Measurements from ENCODE around the gene FBLL1. TPM values are rescaled to one million over a fixed set of nuclear protein-coding genes. Genes with fewer than 3 reads are reported as not detected.

The FBLL1 gene
- polyA plus RNA-seq, 2 donors: 0.09 TPM; not detected in 1

DNA sequence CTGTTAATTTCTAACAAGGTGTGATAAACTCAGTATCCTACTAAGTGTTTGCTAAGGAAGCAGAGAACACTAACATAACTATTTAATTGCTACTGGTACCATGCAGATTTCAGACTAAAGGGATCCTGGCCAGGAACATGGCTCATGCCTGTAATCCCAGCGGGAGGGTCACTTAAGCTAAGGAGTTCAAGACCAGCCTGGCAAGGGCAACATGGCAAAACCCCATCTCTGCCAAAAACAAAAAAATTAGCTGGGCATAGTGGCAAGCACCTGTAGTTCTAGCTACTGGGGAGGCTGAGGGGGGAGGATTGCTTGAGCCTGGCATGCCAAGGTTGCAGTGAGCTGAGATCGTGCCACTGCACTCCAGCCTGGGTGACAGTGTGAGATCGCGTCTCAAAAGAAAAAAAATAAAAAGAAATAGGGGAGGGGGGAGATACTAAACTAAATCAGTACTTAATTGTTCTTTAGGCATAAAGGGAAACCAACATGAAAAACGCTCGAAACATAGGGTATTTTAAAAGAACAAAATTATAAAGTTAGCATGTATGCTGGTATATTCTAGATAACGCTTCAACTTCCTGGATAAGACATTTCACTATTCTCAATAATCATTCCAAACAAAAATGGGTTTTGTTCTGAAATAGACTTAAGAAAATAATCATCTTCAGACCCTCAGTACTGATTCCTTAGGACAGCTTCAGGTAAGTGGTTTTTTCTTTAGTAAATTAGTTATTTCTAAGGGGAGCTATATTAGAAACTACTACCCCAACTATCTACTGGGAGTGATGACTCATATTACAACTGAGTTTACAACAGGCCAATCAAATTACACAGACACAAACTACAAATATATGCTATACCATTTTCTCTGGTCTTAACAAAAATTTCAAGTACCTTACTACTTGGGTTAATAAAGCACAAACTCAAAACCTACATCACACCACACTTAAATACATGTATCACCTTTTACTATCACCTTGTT is 46.6 kb downstream of the FBLL1 start:
- no peaks in the 10 kb centered on the region for H3K27me3 ChIP-seq (ENCODE audit: control insufficient read depth in 1 of 2, insufficient read depth in 2 of 2, low read length in 2 of 2)
- no peak overlapping the region for H3K4me3 ChIP-seq (ENCODE audit: low read depth in 1 of 2, low read length in 2 of 2)
- no peaks in the 10 kb centered on the region for H3K36me3 ChIP-seq (ENCODE audit: control insufficient read depth in 2 of 2, insufficient read depth in 2 of 2, low read length in 1 of 2)
- H3K27ac ChIP-seq (ENCODE audit: low read depth in 2 of 2, low read length in 1 of 2): no peak overlapping the region
- peaks cover 0 to 2% of the 10 kb centered on the region in 2 donors for H3K4me1 ChIP-seq (ENCODE audit: control insufficient read depth in 2 of 2, insufficient read depth in 2 of 2, low read length in 1 of 2)
- no peaks in the 10 kb centered on the region for H3K9me3 ChIP-seq (ENCODE audit: control insufficient read depth in 2 of 2, insufficient read depth in 1 of 2, low read depth in 1 of 2, low read length in 1 of 2)
- 91 to 92% methylated on average over 7 of the region's 7 CpGs for WGBS, 2 donors

DNA sequence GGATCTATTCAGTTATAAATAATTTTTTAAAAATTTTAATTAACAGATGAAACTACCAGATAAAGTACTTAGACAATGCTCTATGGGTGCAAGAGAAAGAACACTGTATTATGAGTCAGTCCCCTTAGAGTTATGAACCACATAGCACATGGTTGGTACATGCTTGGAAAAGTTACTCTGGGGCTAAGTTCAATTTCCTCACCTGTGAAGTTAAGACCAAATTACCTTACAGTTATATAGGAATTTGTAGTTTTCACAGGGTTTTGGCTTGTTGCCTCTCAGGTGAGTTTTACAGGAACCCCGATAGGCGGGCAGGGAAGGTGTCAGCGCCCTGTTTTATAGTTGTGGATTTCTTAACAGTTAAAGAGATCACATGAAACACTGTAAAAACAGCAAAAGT is 48.9 kb downstream of the FBLL1 start:
- H3K36me3 ChIP-seq (ENCODE audit: control insufficient read depth in 2 of 2, insufficient read depth in 2 of 2, low read length in 1 of 2): no peaks in the 10 kb centered on the region
- H3K27ac ChIP-seq (ENCODE audit: low read depth in 2 of 2, low read length in 1 of 2): no peak overlapping the region
- WGBS, 2 donors: 19 to 21% methylated on average over 3 of the region's 3 CpGs
- H3K4me3 ChIP-seq (ENCODE audit: low read depth in 1 of 2, low read length in 2 of 2): peak overlapping the region in 1 of 2 donors; percentile 96
- no peaks in the 10 kb centered on the region for H3K9me3 ChIP-seq (ENCODE audit: control insufficient read depth in 2 of 2, insufficient read depth in 1 of 2, low read depth in 1 of 2, low read length in 1 of 2)
- no peaks in the 10 kb centered on the region for H3K27me3 ChIP-seq (ENCODE audit: control insufficient read depth in 1 of 2, insufficient read depth in 2 of 2, low read length in 2 of 2)
- peaks cover 0 to 2% of the 10 kb centered on the region in 2 donors for H3K4me1 ChIP-seq (ENCODE audit: control insufficient read depth in 2 of 2, insufficient read depth in 2 of 2, low read length in 1 of 2)

GRCh38 chr5:168578538-168579487 is 49.7 kb downstream of the FBLL1 start, which contains the start of gene PANK3:
PANK3 (minus strand) TSS chr5:168579368; CDS start chr5:168579283, 85 bp downstream.
- Histone ChIP-seq H3K27me3 (ENCODE audit: control insufficient read depth in 1 of 2, insufficient read depth in 2 of 2, low read length in 2 of 2) (no peaks in the 10 kb centered on the region), H3K27ac (ENCODE audit: low read depth in 2 of 2, low read length in 1 of 2) (peak within 1 kb of the TSS; percentile 99), H3K9me3 (ENCODE audit: control insufficient read depth in 2 of 2, insufficient read depth in 1 of 2, low read depth in 1 of 2, low read length in 1 of 2) (no peaks in the 10 kb centered on the region), H3K4me1 (ENCODE audit: control insufficient read depth in 2 of 2, insufficient read depth in 2 of 2, low read length in 1 of 2) (peaks cover 0 to 2% of the 10 kb centered on the region in 2 donors), H3K4me3 (ENCODE audit: low read depth in 1 of 2, low read length in 2 of 2) (peak within 1 kb of the TSS; percentile 96 to 99), H3K36me3 (ENCODE audit: control insufficient read depth in 2 of 2, insufficient read depth in 2 of 2, low read length in 1 of 2) (no peaks in the 10 kb centered on the region)
- 0 to 1% methylated on average over 59 to 63 of the region's 63 CpGs for WGBS, 2 donors

DNA sequence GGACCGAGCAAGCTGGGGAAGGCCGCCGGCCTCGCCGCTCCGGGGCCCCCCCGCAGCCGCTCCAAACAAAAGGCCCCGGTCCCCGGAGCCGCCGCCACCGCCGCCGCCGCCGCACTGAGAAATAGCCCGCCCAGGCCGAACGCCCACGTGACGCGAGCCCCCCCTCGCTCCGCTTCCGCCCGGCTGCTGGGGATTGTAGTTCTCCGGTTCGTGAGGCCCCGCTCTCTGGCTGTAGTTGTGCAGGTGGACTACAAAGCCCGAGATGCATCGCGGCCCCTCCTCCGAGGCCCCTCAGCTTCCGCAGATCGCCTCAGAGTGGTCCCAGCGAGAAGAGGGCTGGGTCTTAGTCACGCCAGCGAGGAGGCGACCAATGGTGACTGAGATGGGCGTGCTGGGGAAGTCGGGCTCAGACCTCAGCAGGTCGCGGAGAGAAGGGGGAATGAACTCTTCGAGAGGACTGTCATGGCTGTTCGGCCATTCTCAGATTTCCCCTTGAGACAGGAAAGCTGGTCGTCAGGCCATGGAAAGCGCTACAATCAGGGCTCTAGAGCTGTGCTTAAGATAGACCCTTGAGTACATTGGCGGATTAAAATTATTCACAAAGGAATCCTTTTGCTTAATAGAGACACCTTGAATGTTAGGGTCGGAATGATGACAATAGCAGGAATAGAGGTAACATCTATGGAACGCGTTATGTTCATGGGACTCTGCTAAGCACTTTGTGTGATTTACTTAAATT is 50.6 kb downstream of the FBLL1 start:
- 1 to 2% methylated on average over 45 to 52 of the region's 52 CpGs for WGBS, 2 donors
- Histone ChIP-seq H3K27ac (ENCODE audit: low read depth in 2 of 2, low read length in 1 of 2) (peak overlapping the region; percentile 99), H3K4me3 (ENCODE audit: low read depth in 1 of 2, low read length in 2 of 2) (peak overlapping the region; percentile 96 to 99), H3K9me3 (ENCODE audit: control insufficient read depth in 2 of 2, insufficient read depth in 1 of 2, low read depth in 1 of 2, low read length in 1 of 2) (no peaks in the 10 kb centered on the region), H3K4me1 (ENCODE audit: control insufficient read depth in 2 of 2, insufficient read depth in 2 of 2, low read length in 1 of 2) (peaks cover 0 to 2% of the 10 kb centered on the region in 2 donors), H3K27me3 (ENCODE audit: control insufficient read depth in 1 of 2, insufficient read depth in 2 of 2, low read length in 2 of 2) (no peaks in the 10 kb centered on the region), H3K36me3 (ENCODE audit: control insufficient read depth in 2 of 2, insufficient read depth in 2 of 2, low read length in 1 of 2) (no peaks in the 10 kb centered on the region)

- no peaks in the 10 kb centered on the region for H3K36me3 ChIP-seq (ENCODE audit: control insufficient read depth in 2 of 2, insufficient read depth in 2 of 2, low read length in 1 of 2)
- H3K4me3 ChIP-seq (ENCODE audit: low read depth in 1 of 2, low read length in 2 of 2): peak overlapping the region in 1 of 2 donors; percentile 96
- no peaks in the 10 kb centered on the region for H3K9me3 ChIP-seq (ENCODE audit: control insufficient read depth in 2 of 2, insufficient read depth in 1 of 2, low read depth in 1 of 2, low read length in 1 of 2)
- peak overlapping the region; percentile 89 to 91 for H3K27ac ChIP-seq (ENCODE audit: low read depth in 2 of 2, low read length in 1 of 2)
- peaks cover 0 to 2% of the 10 kb centered on the region in 2 donors for H3K4me1 ChIP-seq (ENCODE audit: control insufficient read depth in 2 of 2, insufficient read depth in 2 of 2, low read length in 1 of 2)
- no peaks in the 10 kb centered on the region for H3K27me3 ChIP-seq (ENCODE audit: control insufficient read depth in 1 of 2, insufficient read depth in 2 of 2, low read length in 2 of 2)
- WGBS, 2 donors: 25 to 38% methylated on average over 3 of the region's 3 CpGs
These were observed 51.1 kb downstream of the FBLL1 start for GRCh38 chr5:168580227-168580508.

Other genes with a start within 250 kb of the FBLL1 start
- gene WWC1, start 237.7 kb upstream of the FBLL1 start, polyA plus RNA-seq: 10 to 100 TPM; 21.7 to 55.2 TPM
- 10 to 100 TPM; 26.9 to 44.6 TPM for gene RARS1, start 42.8 kb upstream of the FBLL1 start, polyA plus RNA-seq
- 1 to 10 TPM; 3.7 to 7.5 TPM for gene PANK3, start 50.1 kb downstream of the FBLL1 start, polyA plus RNA-seq

Measured in esophagus (tissue), 2 donors.